ENCODE results near the gene ZEB2. TPM values are rescaled to one million over a fixed set of nuclear protein-coding genes. Genes with fewer than 3 reads are reported as not detected.

The ZEB2 gene
- total RNA-seq, 2 experiments from 2014 or later, result 40.4 to 40.9 TPM

DNA sequence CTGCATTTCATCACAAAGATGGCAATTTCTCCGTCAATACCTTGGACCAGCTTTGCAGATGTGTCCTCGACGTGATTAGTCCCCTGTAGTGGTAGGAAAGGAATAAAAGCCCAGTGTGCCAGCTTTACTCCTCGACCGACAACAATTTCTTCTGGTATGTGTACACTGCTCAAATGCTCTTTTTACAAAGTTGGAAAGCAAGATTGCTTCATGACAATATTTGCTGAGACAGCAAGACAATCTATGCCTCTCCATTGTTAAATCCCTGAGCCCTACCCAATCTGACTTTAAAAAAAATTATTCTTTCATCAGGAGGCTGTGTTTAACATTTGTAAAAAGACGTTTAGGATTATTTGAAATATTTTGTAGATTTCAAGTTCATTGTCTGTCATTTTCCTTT lies 27.6 kb upstream of the ZEB2 start:
- Mint-ChIP-seq H3K4me1 (peaks cover 10% of the 10 kb centered on the region), H3K9me3 (ENCODE audit: low read depth) (no peaks in the 10 kb centered on the region), H3K36me3 (no peaks in the 10 kb centered on the region), H3K4me3 (no peak overlapping the region), H3K27ac (no peak overlapping the region), H3K27me3 (peaks cover 7% of the 10 kb centered on the region)
- CTCF ChIA-PET, result no interaction called here
- DNase-seq (no peak), ATAC-seq (no peak)

DNA sequence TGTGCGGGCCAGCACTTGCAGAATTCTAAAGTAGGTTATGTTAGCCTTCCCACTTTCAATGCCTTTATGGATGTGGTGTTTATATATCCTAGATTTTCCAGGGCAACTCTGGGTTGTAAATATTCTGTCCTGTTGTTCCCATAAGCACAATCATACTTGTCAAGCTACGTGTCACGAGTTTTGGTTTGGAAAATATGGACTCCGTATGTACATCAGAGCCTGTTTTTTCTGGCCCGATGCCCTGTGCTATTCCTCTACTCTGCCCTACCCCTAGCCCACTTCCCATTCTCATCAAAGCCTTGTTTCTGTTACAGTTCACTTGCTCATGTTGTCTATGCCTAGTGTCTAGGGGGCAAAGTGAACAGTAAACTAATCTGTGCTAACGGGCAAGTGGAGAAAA lies 27.0 kb upstream of the ZEB2 start:
- no peak for ATAC-seq
- H3K4me1 Mint-ChIP-seq, result peaks cover 8% of the 10 kb centered on the region
- CTCF ChIA-PET, result no interaction called here
- no peaks in the 10 kb centered on the region for H3K9me3 Mint-ChIP-seq (ENCODE audit: low read depth)
- no peaks in the 10 kb centered on the region for H3K36me3 Mint-ChIP-seq
- H3K27ac Mint-ChIP-seq, result no peak overlapping the region
- H3K27me3 Mint-ChIP-seq, result peaks cover 5% of the 10 kb centered on the region
- no peak for DNase-seq
- no peak overlapping the region for H3K4me3 Mint-ChIP-seq

DNA sequence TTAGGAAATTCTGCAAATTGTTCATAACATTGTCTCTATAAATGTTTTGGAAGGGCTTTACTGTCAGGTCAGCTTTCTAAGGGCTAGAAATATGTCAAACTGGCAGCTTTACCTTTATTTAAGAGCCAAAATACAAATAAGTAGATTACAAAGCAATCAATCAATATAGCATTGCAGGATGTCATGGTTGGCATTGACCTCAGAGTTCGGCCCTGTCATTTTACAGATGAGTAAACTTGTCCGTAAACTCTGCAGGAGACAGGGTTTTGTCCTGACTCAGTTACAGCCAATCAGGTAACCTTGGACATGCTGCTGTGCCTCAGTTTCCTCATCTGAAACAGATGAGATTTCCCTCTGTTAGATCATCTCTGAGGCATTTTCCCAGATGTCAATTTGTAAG lies 25.9 kb upstream of the ZEB2 start:
- DNase-seq (no peak), ATAC-seq (no peak)
- H3K27me3 Mint-ChIP-seq, result peaks cover 12% of the 10 kb centered on the region
- no peak overlapping the region for H3K4me3 Mint-ChIP-seq
- peaks cover 8% of the 10 kb centered on the region for H3K4me1 Mint-ChIP-seq
- CTCF ChIA-PET, result no interaction called here
- H3K27ac Mint-ChIP-seq, result no peak overlapping the region
- no peaks in the 10 kb centered on the region for H3K9me3 Mint-ChIP-seq (ENCODE audit: low read depth)
- no peaks in the 10 kb centered on the region for H3K36me3 Mint-ChIP-seq

DNA sequence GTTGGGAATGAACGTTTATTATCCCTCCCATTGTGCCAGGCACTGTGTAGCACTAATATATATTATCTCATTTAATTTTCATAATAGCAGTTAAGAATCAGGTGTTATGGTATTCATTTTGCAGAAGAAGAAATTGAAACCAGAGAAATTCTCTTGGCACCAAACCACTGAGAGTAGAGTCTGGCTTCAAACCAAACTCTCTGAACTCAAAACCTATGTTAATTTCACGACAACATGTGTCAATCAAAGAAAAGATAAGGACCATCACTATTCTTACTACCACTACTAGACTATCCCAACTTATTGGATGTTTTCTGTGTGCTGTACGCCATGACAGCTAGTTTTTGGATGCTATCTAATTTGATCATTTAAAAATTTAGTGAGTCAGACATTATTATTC lies 24.1 kb upstream of the ZEB2 start:
- Mint-ChIP-seq H3K9me3 (ENCODE audit: low read depth) (no peaks in the 10 kb centered on the region), H3K4me1 (peaks cover 8% of the 10 kb centered on the region), H3K27me3 (peaks cover 12% of the 10 kb centered on the region), H3K27ac (no peak overlapping the region), H3K4me3 (no peak overlapping the region), H3K36me3 (no peaks in the 10 kb centered on the region)
- CTCF ChIA-PET, result no interaction called here
- DNase-seq, result no peak
- no peak for ATAC-seq

DNA sequence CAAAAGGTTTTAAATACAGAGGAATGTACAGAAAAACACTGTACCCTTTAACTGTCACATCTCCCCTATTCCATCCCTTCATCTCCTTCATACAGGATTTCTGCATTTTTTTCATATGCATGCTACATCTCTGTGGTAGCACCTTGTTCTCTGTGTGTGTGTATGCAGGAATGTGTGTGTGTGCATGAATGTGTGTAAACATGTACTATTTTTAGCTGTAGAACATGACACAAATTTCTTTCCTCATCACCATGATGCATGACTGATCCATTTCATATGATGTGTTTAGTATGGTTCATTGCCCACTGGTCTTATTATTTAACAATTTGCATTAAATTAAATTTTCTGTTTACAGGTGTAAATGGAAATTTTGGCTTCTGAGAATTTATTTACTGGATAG lies 21.5 kb upstream of the ZEB2 start:
- H3K27ac Mint-ChIP-seq, result no peak overlapping the region
- no peaks in the 10 kb centered on the region for H3K36me3 Mint-ChIP-seq
- DNase-seq, result no peak
- H3K27me3 Mint-ChIP-seq, result peaks cover 20% of the 10 kb centered on the region
- H3K4me3 Mint-ChIP-seq, result no peak overlapping the region
- CTCF ChIA-PET, result no interaction called here
- H3K9me3 Mint-ChIP-seq (ENCODE audit: low read depth), result no peaks in the 10 kb centered on the region
- H3K4me1 Mint-ChIP-seq, result no peaks in the 10 kb centered on the region
- ATAC-seq, result no peak

DNA sequence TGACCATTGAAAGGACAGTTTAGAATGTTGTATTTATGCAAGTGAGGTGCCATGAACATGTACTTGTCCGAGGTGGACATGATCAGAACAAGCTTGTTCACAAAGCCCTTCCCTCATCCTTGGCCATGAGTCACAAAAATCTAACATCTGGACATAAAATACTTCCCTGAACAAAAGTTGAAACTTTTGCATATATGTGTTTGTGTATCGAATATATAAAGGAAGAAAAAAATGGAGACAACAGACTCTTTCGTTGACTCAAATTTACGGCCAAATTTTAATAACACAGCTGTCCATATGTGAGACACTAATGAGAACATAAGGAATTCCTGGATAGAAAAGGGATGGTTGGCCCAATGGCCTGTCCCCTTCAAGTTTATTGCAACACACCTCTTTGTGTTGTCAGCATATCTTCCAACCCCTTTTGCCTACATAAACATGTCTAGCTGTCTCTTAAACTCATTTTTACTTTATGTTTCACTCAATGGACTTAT lies 19.4 kb upstream of the ZEB2 start:
- Mint-ChIP-seq H3K27me3 (peaks cover 30% of the 10 kb centered on the region), H3K27ac (no peak overlapping the region), H3K36me3 (no peaks in the 10 kb centered on the region), H3K4me3 (no peak overlapping the region), H3K9me3 (ENCODE audit: low read depth) (no peaks in the 10 kb centered on the region), H3K4me1 (no peaks in the 10 kb centered on the region)
- ATAC-seq (no peak), DNase-seq (no peak)
- CTCF ChIA-PET, result no interaction called here

DNA sequence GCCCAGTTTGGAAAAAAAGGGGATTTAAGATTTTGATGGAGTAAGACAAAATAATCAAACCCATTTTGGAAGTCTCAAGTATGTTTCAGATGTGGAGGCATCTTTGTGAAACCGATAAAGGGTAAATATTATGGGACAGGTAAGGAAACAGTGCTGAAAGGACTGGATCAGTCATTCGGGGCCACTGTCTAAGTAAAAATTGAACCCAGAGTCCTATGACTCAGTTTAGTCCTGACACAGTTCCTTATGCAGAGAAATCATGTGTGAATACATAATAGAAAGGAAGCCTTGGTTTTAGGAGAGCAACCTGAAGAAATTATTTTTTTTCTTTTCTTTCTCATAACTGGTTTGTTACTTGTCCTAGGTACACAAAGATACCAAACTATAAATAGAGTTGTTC lies 15.4 kb upstream of the ZEB2 start:
- H3K9me3 Mint-ChIP-seq (ENCODE audit: low read depth), result no peaks in the 10 kb centered on the region
- no peaks in the 10 kb centered on the region for H3K4me1 Mint-ChIP-seq
- no peaks in the 10 kb centered on the region for H3K36me3 Mint-ChIP-seq

DNA sequence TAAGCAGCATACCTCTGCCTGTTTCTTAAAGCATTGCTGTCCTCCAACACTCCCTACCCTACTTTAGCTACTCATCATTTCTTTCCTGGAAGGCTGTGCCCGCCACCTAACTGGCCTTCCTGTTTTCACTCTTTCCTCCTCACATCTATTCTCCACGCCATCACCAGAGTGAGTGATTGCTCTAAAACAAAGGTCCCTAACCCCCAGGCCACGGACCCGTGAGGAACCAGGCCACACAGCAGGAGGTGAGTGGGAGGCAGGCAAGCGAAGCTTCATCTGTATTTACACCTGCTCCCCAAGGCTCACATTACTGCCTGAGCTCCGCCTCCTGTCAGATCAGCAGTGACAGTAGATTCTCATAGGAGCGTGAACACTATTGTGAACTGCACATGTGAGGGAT lies 13.3 kb upstream of the ZEB2 start:
- DNase-seq (no peak), ATAC-seq (no peak)
- Mint-ChIP-seq H3K36me3 (no peaks in the 10 kb centered on the region), H3K27me3 (peaks cover 61% of the 10 kb centered on the region), H3K9me3 (ENCODE audit: low read depth) (no peaks in the 10 kb centered on the region), H3K4me1 (no peaks in the 10 kb centered on the region), H3K27ac (no peak overlapping the region), H3K4me3 (no peak overlapping the region)
- CTCF ChIA-PET, result no interaction called here

More for the DNA sequence above, 15.4 kb upstream of the ZEB2 start:
- no peak for ATAC-seq
- Mint-ChIP-seq H3K27me3 (peaks cover 50% of the 10 kb centered on the region), H3K4me3 (no peak overlapping the region), H3K27ac (no peak overlapping the region)
- CTCF ChIA-PET, result no interaction called here
- no peak for DNase-seq

DNA sequence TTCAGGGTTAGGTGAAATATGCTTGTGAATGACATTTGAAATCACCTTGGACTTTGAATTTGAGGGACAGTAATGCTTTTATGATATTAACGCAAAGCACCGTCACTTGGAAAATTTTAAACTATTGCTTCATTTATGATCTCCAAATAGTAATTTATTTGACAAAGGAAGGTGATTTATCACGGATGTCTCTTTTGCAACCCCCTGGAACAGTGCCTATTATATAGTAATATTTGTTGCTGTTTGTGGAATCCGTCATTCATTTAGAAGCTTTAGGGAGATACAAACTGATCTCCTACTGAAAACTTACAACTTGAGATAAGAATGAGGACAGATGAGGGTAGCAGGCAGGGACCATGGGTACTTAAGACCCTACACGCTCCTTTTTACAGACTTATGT lies 10.7 kb upstream of the ZEB2 start:
- H3K36me3 Mint-ChIP-seq, result no peaks in the 10 kb centered on the region
- no peaks in the 10 kb centered on the region for H3K9me3 Mint-ChIP-seq (ENCODE audit: low read depth)
- no peaks in the 10 kb centered on the region for H3K4me1 Mint-ChIP-seq
- no peak overlapping the region for H3K27ac Mint-ChIP-seq
- DNase-seq (no peak), ATAC-seq (no peak)
- CTCF ChIA-PET, result no interaction called here
- H3K27me3 Mint-ChIP-seq, result peaks cover 72% of the 10 kb centered on the region
- no peak overlapping the region for H3K4me3 Mint-ChIP-seq

DNA sequence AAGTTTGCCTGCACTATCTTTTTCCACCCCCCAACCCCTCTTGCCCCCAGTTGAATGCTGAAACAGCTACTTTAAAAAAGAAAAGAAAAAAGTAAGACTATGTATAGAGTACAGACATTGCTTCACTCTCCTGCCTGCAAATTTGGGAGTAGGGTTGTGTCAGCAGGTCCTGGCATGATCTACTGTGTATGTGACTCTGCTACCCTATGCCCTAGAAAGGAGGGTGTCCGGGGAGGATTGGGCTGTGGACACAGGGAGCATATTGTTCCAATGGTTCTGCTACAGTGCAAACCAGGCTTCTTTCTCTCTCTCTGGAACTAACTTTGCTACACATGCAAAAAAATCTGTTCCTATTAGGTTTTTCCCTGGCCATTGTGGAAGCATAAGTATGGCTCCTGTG lies 9.9 kb upstream of the ZEB2 start:
- Mint-ChIP-seq H3K27ac (no peak overlapping the region), H3K4me3 (no peak overlapping the region), H3K4me1 (no peaks in the 10 kb centered on the region), H3K36me3 (no peaks in the 10 kb centered on the region), H3K27me3 (peaks cover 73% of the 10 kb centered on the region), H3K9me3 (ENCODE audit: low read depth) (no peaks in the 10 kb centered on the region)
- ATAC-seq, result no peak
- CTCF ChIA-PET, result no interaction called here
- no peak for DNase-seq

DNA sequence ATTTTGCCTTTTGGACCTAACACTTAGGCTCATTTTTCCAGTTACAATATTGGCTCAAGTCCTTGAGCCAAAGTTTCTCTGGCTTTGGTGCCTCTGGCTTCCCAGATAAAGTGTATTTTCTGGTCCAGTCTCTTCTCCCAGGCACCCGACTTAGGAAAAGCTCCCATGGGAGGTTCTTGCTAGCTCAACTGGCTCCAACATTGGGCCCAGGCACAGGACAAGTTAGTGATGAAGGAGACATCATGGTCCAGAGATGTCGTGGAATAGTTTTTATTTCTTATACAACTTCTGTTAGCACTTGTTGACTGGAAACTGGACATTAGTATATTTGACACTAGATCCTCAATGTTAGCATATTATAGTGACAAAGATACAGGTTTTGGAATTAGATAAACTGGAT lies 8.2 kb upstream of the ZEB2 start:
- peaks cover 2% of the 10 kb centered on the region for H3K36me3 Mint-ChIP-seq
- DNase-seq (no peak), ATAC-seq (no peak)
- H3K27ac Mint-ChIP-seq, result no peak overlapping the region
- H3K4me3 Mint-ChIP-seq, result no peak overlapping the region
- no peaks in the 10 kb centered on the region for H3K9me3 Mint-ChIP-seq (ENCODE audit: low read depth)
- H3K4me1 Mint-ChIP-seq, result peaks cover 10% of the 10 kb centered on the region
- CTCF ChIA-PET, result no interaction called here
- peaks cover 72% of the 10 kb centered on the region for H3K27me3 Mint-ChIP-seq

DNA sequence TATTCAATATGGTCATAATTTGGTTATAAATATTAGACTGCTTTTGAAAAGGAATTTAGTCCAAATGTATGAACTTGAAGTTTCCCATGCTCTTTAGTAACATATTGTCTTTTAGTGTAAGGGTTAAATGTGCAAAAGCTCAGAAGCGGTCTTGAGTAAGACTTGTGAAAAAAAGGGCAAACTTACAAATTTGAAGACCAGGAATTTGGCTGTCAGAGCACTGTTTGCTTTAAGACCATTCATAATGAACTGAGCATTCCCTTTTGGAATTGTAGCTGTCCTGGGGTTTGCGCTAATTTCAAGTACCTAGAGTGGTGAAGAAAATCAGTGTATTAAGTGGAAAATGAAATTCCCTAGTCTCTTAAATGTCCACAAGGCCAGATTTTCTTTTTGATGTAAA lies 6.9 kb upstream of the ZEB2 start:
- Mint-ChIP-seq H3K4me1 (peaks cover 19% of the 10 kb centered on the region), H3K27me3 (peaks cover 72% of the 10 kb centered on the region), H3K4me3 (no peak overlapping the region), H3K36me3 (peaks cover 2% of the 10 kb centered on the region), H3K9me3 (ENCODE audit: low read depth) (no peaks in the 10 kb centered on the region), H3K27ac (no peak overlapping the region)
- DNase-seq (no peak), ATAC-seq (no peak)
- CTCF ChIA-PET, result no interaction called here

DNA sequence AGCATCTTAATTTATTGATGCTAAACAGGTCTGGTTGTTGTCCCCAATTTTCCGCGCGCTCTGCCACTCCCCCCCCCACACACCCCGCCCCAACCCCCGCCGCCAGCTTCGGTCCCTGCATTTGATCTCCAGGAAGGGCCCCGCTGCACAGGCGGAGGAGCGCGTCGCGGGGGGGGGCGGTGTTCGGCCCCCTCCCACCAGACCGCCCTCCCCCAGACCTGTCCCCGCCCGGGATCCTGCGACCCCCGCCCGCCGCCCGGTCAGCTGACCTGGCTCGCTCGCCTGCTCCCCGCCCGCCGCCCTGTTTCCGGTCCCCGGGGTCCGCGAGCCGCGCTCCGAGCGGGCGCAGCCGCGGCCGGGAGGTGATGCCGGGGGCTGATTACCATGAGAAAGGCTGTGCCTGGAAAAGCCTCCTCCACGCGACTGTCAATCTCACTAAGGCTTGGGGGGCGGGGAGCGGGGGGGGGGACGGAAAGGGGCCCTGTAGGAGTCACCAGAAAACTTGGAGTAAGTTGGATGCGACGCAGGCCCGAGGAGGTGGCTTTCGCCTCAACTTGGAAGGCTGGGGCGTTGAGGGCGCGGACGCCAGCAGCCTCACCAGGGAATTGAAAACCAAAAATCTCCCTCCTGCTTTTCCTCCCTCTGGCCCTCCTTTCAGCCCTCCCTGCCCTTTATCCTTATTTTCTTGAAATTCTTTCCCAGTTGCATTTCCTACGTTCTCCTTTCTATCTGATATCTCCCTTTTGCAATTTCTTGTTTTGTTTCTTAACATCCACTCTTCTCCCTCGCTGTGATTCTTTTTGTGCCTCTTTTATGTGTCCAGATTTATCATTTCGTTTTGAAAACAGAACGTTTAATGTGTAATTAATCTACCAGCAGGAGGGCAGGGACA lies 4.4 kb upstream of the ZEB2 start:
- CTCF ChIA-PET, result interaction anchor here (1.2 kb wide), 1 partner anchor 48 kb away, joined by 5 read pairs; no protein-coding TSS in a partner anchor
- ATAC-seq, result peak; percentile 57
- no peak overlapping the region for H3K27ac Mint-ChIP-seq
- no peaks in the 10 kb centered on the region for H3K9me3 Mint-ChIP-seq (ENCODE audit: low read depth)
- no peak for DNase-seq
- H3K27me3 Mint-ChIP-seq, result peaks cover 64% of the 10 kb centered on the region
- H3K36me3 Mint-ChIP-seq, result peaks cover 2% of the 10 kb centered on the region
- H3K4me1 Mint-ChIP-seq, result peaks cover 22% of the 10 kb centered on the region
- peak overlapping the region; percentile 73 for H3K4me3 Mint-ChIP-seq

DNA sequence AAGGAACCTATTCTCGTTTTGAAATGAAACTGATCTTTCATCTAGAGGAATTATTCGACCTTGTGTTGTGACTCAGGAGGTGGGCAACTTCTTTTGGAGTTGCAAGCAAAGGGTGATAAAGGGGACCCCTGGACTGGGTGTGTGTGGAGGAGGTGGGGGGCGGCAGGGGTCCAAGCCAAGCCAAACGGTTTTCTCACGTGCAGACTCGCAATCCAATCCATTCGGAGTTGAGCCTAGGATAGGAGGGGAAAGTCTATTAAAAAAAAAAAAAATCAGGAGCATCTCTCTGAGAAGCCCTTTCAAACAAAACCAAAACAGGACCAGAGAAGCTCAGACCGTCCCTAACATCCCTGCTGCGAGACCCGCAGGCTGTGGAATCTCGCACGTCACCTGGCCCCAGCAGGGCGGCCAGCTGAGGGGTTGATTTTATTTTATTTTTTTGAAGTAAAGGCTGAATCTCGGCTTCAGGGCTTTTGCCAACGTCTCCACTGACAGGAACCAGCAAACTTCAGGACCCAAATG lies 3.7 kb upstream of the ZEB2 start:
- peaks cover 22% of the 10 kb centered on the region for H3K4me1 Mint-ChIP-seq
- peaks cover 63% of the 10 kb centered on the region for H3K27me3 Mint-ChIP-seq
- no peaks in the 10 kb centered on the region for H3K9me3 Mint-ChIP-seq (ENCODE audit: low read depth)
- CTCF ChIA-PET, result interaction anchor here (1.2 kb wide), 1 partner anchor 49 kb away, joined by 5 read pairs; no protein-coding TSS in a partner anchor
- peak overlapping the region; percentile 73 for H3K4me3 Mint-ChIP-seq
- peak; percentile 11 for ATAC-seq
- DNase-seq, result no peak
- peak overlapping the region; percentile 57 for H3K27ac Mint-ChIP-seq
- H3K36me3 Mint-ChIP-seq, result peaks cover 2% of the 10 kb centered on the region

Measured in activated CD8-positive, alpha-beta memory T cell treated with anti-CD3 and anti-CD28 coated beads, Interleukin-2, amount 10 ng/mL, durations not matched to agents 7 days and 5 days (primary cell).